ENCODE data around the gene AXIN1. TPM values are rescaled to one million over a fixed set of nuclear protein-coding genes. Genes with fewer than 3 reads are reported as not detected.
"Not testable (repeated sequence)": the region's sequence is repeated elsewhere in the genome, so short reads cannot be mapped to it uniquely, and the experiment has no call there.

The AXIN1 gene
- total RNA-seq, 2 donors from 2014 or later = 14.8 TPM

DNA sequence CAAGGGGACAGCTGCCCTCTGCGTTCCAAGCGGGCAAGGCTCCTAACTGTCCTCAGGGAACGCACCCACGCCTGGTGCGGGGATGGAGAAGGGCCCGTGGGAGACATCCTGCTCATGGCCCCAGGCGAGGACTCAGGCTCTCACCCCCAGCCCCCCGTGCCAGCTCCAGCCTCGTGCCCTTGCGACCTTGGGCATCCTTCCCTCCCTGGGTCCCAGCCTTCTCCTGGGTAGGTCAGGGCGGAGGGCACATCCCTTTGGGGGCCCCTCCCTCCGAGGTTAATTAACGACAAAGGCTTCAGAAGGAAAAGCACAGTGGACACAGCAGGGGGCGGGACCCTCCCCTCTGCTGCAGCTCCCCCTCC is 26.3 kb upstream of the AXIN1 start:
- H3K27ac ChIP-seq = peak overlapping the region; percentile 32 to 93 (median 90)
- H3K4me3 ChIP-seq = no peak overlapping the region
- peaks cover 25% of the 10 kb centered on the region in 2 donors for H3K36me3 ChIP-seq (replicated peaks in 1 of 2; ENCODE audit: insufficient read depth in 1 of 2, low read depth in 2 of 2)
- DNase-seq = no peak
- 10 to 26% methylated on average over 4 to 9 of the region's 14 CpGs for WGBS, 2 donors
- no peak for TF ChIP-seq POLR2A (IDR thresholded peaks at IDR 0.05)
- TF ChIP-seq, protein P1, sequence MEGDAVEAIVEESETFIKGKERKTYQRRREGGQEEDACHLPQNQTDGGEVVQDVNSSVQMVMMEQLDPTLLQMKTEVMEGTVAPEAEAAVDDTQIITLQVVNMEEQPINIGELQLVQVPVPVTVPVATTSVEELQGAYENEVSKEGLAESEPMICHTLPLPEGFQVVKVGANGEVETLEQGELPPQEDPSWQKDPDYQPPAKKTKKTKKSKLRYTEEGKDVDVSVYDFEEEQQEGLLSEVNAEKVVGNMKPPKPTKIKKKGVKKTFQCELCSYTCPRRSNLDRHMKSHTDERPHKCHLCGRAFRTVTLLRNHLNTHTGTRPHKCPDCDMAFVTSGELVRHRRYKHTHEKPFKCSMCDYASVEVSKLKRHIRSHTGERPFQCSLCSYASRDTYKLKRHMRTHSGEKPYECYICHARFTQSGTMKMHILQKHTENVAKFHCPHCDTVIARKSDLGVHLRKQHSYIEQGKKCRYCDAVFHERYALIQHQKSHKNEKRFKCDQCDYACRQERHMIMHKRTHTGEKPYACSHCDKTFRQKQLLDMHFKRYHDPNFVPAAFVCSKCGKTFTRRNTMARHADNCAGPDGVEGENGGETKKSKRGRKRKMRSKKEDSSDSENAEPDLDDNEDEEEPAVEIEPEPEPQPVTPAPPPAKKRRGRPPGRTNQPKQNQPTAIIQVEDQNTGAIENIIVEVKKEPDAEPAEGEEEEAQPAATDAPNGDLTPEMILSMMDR (IDR thresholded peaks at IDR 0.05) = no peak
- H3K27me3 ChIP-seq = no peaks in the 10 kb centered on the region
- peaks cover 34% of the 10 kb centered on the region for H3K4me1 ChIP-seq
- intact Hi-C loops (cut with DNase I) = no loop called here
- H3K9me3 ChIP-seq = no peaks in the 10 kb centered on the region
- ATAC-seq = no peak

- H3K4me3 ChIP-seq; intact Hi-C loops (cut with DNase I); H3K9me3 ChIP-seq; H3K27me3 ChIP-seq; DNase-seq; ATAC-seq: not testable (repeated sequence)
- H3K27ac ChIP-seq = peak overlapping the region in 3 of 4 donors; percentile 89 to 93 (median 91)
- H3K4me1 ChIP-seq = peaks cover 29% of the 10 kb centered on the region
- 79 to 85% methylated on average over 29 to 35 of the region's 36 CpGs for WGBS, 2 donors
- peaks cover 26 to 29% of the 10 kb centered on the region in 2 donors for H3K36me3 ChIP-seq (replicated peaks in 1 of 2; ENCODE audit: insufficient read depth in 1 of 2, low read depth in 2 of 2)
These were observed 25.7 kb upstream of the AXIN1 start for GRCh38 chr16:378113-378820.

DNA sequence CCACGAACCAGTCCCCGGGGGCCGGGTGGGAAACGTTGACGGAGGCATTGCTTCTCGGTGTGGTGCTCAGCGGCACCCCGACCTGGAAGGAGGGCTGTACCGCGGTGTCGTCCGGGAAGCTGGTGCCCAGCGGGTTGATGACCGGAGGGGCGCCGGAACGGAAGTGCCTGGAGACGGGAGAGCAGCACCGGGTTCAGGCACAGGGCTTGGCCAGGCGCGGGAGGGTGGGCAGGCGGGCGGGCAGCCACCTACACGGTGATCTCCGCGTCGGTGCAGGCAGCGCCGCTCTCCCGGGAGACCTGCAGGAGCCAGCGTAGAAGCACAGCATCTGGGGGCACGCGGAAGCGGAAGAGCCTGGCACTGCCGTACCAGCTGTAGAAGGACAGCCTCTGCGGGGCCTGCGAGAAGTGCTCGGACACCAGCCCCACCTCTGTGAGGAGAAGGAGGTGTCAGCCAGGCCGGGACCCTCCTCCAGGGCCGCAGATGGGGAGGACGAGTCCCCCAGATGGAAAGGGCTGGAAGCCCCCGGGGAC is 25.0 kb upstream of the AXIN1 start:
- Histone ChIP-seq H3K4me3 (no peak overlapping the region), H3K27ac (no peak overlapping the region), H3K4me1 (peaks cover 29% of the 10 kb centered on the region), H3K9me3 (no peaks in the 10 kb centered on the region), H3K36me3 (replicated peaks in 1 of 2; ENCODE audit: insufficient read depth in 1 of 2, low read depth in 2 of 2) (peaks cover 28 to 29% of the 10 kb centered on the region in 2 donors), H3K27me3 (no peaks in the 10 kb centered on the region)
- intact Hi-C loops (cut with DNase I) = no loop called here
- ATAC-seq (no peak), DNase-seq (peak in 1 of 4 donors; percentile 14)
- TF ChIP-seq, protein P1 (IDR thresholded peaks at IDR 0.05) = no peak
- TF ChIP-seq POLR2A (IDR thresholded peaks at IDR 0.05) = no peak
- 86 to 93% methylated on average over 8 to 20 of the region's 42 CpGs for WGBS, 2 donors

DNA sequence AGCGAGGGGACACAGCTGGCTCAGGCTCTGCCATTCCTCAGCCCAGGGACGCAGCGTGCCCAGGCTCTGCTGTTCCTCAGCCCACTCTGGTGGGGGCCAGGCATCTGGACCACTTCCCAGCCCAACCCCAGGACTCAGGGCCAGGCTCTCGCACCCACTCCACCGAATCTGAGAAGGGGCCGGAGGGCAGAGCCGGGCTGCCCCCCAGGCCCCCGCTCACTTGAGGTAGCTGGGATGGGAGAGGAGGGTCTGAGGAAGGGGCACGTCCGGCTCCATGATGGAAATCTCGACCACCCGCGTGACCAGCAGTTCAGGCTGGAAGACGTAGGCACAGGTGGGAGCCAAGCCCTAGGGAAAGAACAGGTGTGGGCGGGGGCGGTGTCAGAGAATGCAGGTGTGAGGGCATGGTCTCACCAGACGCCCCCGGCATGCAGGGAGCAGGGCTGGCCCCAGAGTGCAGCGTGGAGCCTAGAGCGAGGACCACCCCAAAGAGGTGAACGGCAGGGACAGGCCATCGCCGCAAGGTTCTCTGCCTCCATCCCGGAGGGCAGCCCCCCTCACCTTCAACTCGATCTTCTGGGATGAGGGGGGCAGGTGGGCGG is 24.4 kb upstream of the AXIN1 start:
- ATAC-seq = no peak
- Histone ChIP-seq H3K4me3 (no peak overlapping the region), H3K9me3 (no peaks in the 10 kb centered on the region), H3K27me3 (no peaks in the 10 kb centered on the region), H3K27ac (no peak overlapping the region), H3K4me1 (peaks cover 29% of the 10 kb centered on the region), H3K36me3 (replicated peaks in 1 of 2; ENCODE audit: insufficient read depth in 1 of 2, low read depth in 2 of 2) (peaks cover 28 to 29% of the 10 kb centered on the region in 2 donors)
- DNase-seq = peak in 1 of 4 donors; percentile 11
- 84 to 86% methylated on average over 19 to 26 of the region's 26 CpGs for WGBS, 2 donors
- intact Hi-C loops (cut with DNase I) = no loop called here
- TF ChIP-seq POLR2A (IDR thresholded peaks at IDR 0.05) = no peak

- ATAC-seq (no peak), DNase-seq (peak in 1 of 4 donors; percentile 13)
- H3K4me3 ChIP-seq = no peak overlapping the region
- no peaks in the 10 kb centered on the region for H3K27me3 ChIP-seq
- peaks cover 31% of the 10 kb centered on the region for H3K4me1 ChIP-seq
- H3K27ac ChIP-seq = no peak overlapping the region
- intact Hi-C loops (cut with DNase I) = no loop called here
- H3K9me3 ChIP-seq = no peaks in the 10 kb centered on the region
- H3K36me3 ChIP-seq (replicated peaks in 1 of 2; ENCODE audit: insufficient read depth in 1 of 2, low read depth in 2 of 2) = peaks cover 28 to 29% of the 10 kb centered on the region in 2 donors
- no peak for TF ChIP-seq POLR2A (IDR thresholded peaks at IDR 0.05)
- TF ChIP-seq, protein P1 (IDR thresholded peaks at IDR 0.05) = no peak
- 87 to 93% methylated on average over 10 to 37 of the region's 44 CpGs for WGBS, 2 donors
These were observed 23.6 kb upstream of the AXIN1 start for GRCh38 chr16:375927-376816.
